HG03196 (cell line): Measurements from ENCODE around the gene CRB2.
"Not testable (repeated sequence)": the region's sequence is repeated elsewhere in the genome, so short reads cannot be mapped to it uniquely, and the experiment has no call there.

Experiments
- ATAC-seq: cut with Tn5 transposase; IDR thresholded peaks from one replicate; pipeline ENCODE4 v1.9.1; 2021; ENCODE audit not compliant: unreplicated experiment

Gene CRB2

DNA sequence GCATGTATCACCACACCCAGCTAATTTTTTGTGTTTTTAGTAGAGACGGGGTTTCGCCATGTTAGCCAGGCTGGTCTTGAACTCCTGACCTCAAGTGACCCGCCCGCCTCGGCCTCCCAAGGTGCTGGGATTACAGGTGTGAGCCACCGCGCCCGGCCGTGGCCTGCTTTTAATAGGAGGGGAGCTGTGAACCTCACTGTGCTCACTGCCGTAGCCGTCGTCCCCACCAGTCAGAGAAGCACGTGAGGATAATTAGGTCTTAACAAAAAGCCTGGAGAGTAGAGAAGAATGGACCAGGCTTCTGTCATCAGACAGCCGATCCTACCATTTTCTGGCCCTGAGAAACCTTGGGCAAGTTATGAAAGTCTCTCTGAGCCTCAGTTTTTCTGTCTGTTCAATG, 42.9 kb downstream of the CRB2 start:
- ATAC-seq: not testable (repeated sequence)

GRCh38 chr9:123399803-123400378, 43.9 kb downstream of the CRB2 start:
- ATAC-seq: no peak

GRCh38 chr9:123400926-123401503, 45.0 kb downstream of the CRB2 start:
- ATAC-seq: no peak

DNA sequence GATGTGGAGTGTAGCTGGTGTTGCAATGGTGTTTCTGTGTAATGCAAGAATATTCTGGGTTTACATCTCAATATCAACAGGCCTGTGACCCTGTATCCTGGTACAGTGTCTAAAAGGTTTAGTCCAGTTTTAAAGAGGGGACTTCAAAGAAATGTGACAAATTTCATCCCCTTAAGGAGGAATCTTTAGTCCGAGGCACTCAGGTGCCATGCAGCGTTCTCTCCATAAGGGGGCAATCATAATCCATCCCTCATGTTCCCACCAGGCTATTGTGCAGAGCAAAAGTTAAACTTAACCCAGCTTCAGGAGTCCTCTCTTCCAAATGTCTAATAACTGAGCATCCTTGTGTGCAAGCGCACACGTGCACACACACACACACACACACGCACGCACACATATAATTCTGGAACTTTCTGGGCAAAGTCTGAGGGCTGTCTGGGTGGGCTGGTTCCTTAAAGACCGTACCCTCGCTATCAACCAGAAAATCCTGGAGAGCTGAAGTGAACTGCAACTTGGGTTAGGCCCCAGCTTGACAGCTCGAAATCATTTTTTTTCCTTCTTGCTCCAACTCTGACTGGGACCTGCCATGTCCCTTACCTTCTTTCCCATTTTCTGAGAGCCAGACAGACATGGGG, 46.0 kb downstream of the CRB2 start:
- no peak for ATAC-seq

- ATAC-seq: no peak
Measured at GRCh38 chr9:123402981-123403509, 47.0 kb downstream of the CRB2 start.

DNA sequence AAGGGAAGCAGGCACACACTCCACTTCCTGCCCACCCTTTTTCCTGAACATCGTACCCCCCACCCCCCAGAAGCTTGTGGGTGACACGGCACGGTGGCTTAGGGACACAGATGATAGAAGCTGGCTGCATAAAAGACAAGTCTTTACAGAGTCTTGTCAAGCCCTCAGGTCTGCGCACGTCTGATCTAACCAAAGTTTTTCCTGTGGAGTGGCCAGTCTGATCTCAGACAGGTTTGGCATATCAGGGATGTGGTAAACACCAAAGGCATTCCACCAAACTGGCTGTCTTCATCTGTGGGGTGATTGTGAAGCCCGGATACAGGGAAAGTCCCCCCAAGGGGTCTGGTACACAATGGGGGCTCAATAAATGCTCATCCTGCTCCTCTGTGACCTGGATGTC, 50.0 kb downstream of the CRB2 start:
- ATAC-seq: no peak

DNA sequence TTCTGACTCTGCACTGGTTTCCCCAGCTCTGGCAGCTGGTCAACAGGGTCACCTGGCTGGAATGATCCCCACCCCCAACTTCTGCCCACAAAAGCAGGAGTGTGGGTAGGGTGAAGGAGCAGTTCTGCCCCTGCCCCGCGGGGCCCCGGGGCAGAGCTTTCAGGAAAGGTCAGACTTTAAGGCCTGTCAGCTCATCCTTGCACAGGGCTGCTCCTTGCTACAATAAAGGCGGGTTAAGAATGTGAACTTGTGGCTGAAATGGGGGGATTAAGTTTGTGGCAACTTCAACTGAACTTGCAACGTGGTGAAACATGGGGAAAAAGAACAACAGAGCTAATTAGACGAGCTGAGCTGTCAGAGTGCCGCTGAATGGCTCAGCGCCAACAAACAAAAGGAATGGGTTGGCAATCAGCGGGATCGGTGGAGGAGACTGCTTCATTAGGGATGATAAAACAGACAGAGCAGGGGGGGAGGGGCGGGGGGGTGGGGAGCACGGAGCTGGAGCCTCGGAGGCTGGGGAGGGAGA, 50.8 kb downstream of the CRB2 start:
- ATAC-seq: no peak

DNA sequence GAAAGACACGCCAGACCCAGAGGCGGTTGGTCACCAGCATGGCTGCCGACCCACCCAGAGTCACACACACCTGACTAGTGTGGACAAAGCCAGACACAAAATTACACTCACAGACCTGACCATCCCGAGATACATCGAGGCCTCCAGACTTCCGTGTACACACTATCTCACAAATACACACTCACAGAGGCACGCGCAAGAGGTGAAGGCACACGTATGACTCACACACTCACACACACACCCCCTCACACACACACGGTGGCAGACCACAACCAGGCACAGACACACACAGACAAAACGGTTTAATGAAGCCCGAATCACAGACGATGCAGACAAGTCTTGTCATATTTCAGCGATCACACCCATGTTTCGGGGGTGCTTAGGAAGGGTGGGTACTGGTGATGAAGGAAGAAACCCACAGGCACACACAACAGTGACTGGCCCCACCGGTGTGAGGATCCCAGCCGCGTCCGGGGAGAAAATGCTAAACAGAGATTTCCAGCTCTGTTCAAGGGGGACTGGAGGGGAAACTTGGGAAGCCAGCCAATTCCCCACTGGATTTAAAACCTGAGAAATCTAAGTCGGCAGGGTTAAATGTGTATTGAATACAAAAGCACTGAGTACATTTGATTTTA, 51.3 kb downstream of the CRB2 start:
- ATAC-seq: no peak

- no peak for ATAC-seq
Measured at GRCh38 chr9:123408313-123409262, 52.6 kb downstream of the CRB2 start.

GRCh38 chr9:123410281-123410910, 54.4 kb downstream of the CRB2 start:
- ATAC-seq: no peak

DNA sequence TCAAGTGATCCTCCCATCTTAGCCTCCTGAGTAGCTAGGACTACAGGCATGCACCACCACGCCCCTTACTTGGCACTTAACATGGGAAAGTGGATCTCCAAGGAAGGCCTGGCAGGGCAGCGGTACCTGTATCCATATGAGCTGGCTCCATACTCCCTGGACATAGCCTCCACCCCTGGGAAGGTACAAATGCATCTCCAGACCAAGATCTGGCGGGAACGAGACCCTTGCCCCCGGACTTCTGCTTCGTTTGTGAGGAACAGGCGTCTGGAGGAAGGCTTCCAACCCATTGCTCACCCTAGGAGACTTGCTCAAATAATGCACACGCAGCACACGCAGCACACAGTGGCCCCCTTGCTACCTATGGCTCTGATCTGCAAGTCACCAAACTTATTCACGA, 55.2 kb downstream of the CRB2 start:
- ATAC-seq: no peak

DNA sequence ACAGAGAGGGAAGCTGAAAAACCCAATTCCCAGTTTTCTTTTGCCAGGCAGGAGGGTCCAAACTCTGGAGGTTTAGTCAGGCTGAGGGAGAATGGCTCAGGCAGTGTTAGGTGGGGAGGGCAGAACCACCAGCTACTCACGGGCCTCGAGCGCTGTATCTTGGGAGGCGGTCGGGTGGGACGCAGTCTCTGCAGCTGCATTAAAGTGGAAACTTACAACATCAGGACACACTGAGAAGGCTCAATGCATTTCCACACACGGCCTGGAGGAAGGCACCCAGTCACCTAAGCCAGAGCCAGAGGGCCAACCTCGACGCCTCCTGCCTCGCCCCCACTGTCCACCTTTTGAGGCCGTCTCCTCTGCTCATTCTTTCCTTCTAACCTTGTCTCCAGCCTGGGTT, 55.6 kb downstream of the CRB2 start:
- ATAC-seq: no peak

DNA sequence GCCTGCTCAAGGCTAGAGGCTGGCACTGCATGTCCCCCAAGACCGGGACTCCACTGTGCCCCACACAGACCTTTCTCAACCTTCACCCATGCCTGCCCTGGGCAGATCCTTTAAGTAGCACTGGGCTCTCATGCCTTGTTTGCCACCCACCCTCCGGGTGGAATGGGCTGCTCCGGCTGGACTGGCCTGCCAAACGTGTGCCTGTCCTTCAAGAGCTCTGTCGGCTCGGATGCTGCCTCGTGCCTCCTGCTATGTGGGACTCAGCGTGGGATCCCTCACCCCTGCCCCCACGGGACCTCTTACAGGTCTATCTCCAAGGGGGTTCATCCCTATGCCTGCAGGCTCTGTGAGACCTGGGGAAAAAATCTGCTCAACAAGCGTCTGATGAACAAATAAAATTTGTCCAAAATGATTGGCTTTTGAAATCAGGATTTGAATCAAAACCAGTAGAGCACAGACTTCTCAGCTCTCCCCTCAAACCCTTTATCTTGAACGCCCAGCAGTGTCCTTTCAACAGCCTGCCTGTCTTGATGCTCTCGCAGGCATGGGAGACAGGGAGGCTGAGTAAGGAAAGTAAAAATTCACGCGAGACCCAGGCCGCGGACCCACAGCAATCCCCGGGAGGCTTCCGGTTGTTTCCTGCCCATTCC, 56.3 kb downstream of the CRB2 start:
- ATAC-seq: no peak

DNA sequence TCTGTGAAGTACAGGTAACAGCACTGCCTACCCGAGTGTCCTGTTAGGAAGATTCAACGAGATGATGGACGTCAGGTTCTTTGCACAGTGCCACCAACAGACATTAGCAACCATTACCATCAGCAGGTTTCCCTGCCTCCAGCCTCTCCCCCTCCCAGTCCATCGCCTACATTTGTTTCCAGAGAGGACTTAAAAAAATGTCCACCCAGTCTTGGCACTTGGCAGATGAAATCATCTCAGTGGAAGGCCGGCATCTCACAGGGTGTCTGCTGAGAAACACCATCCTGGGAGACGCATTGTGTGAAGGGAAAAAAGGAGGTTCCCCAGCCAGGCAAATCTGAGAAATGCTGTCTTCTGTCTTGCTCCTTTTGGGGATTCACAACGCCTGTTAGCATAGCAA, 58.2 kb downstream of the CRB2 start:
- no peak for ATAC-seq

- ATAC-seq: no peak
Measured at GRCh38 chr9:123414936-123415930, 59.2 kb downstream of the CRB2 start.

DNA sequence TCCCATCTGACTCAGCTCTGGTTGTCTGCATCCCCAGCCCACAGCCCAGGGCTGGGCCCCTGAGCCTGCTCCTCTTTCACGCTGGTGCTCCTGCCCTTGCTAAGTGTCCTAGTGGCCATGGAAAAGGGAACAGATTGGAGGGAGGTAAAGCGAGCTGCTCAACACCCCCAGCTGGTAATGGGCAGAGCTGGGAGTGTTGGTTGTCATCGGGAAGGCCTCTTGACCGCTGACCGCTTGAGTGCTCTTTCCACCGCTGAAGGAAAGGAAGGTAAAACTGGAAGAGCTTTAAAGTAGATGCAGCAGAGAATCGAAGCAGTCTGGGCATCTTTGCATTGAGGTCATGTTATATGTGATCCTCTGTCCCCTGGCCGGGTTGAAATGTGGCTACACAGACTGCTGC, 60.2 kb downstream of the CRB2 start:
- no peak for ATAC-seq

DNA sequence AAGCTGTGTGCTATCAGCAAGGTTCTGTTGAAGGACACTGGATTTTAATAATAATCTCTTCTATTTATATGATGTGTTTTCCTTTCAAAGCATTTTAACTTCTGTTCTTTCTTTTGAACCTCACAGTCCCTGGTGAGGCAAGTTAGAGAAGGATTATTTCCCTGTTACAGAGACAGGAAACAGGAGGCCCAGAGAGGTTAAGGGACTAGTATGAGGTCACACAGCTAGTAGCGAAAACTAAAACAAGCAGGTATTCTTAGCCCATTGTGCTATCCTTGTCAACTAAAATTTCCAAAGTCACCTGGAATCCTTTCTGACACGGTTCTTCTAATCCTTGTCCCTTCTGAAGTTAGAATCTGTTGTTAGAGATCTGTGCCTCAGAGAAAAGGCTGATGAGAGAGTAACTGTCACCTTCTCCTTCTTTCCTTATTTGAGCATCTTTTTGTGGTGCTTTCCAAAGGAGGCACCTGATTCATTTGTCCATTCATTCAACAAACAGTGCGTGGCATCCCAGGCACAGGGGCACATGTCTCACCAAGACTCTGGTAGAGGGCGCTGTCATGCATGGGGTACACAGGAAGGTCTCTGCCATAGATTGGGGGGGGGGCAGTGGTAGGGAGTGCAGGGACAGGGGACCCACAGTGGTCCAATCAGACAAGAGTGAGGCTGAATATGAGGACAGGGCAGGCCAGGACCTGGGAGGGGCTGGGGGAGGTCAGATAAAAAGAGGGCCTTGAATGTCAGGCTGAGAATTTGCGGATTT, 61.5 kb downstream of the CRB2 start:
- ATAC-seq: no peak

DNA sequence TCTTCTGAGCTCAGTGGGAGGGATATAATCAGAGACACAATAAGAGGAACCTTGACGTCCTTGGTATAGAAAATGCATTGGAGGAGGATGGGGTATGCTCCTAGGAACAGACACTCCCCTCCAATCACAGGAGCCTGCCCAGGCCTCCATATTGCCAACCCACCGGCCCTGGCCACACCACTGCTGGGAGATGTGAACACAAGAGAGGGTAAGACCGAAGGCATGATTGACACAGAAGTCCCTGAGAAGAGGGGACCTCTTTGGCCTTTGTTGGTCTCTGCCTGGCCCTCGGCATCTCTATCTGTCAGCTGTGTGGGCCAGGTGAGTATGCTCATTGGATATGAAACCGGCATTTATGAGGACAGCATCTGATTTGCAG, 62.0 kb downstream of the CRB2 start:
- no peak for ATAC-seq
